ENCODE data around the gene DNASE1L1.
A peak's percentile ranks its signal among the peaks of the same experiment; 100 is the strongest.

DNASE1L1 gene

DNA sequence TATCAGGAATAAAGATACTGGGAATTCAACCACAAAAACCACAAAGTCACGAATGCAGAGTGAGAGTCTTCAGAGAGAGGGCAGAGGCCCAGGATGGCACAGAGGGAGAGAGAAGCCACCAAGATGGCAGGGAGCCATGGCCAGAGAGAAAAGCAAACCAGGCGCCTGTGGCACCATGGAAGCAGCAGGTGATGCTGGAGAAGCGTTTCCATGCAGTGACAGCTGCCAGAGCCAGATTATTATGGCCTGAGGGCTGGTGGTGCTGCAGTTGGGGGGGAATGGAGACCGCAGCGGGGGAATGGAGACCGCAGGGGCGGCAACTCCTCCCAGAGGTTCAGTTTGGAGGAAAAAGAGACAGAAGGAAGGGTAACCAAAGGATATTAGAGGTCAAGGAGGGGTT is 8.1 kb upstream of the DNASE1L1 start:
- H3K27ac ChIP-seq, result no peak overlapping the region

GRCh38 chrX:154413142-154413541 is 4.1 kb upstream of the DNASE1L1 start:
- Histone ChIP-seq H3K27ac (peak overlapping the region in 9 of 21 experiments; percentile 87 to 94 (median 93)), H3K4me3 (no peak overlapping the region)

More for the DNA sequence above, 8.1 kb upstream of the DNASE1L1 start:
- no peak overlapping the region for H3K4me3 ChIP-seq

GRCh38 chrX:154412468-154412867 is 3.4 kb upstream of the DNASE1L1 start:
- Histone ChIP-seq H3K27ac (peak overlapping the region in 20 of 21 experiments; percentile 78 to 94 (median 90)), H3K4me3 (peak overlapping the region; percentile 43 to 92 (median 74))

GRCh38 chrX:154411981-154412340 is 2.9 kb upstream of the DNASE1L1 start:
- H3K27ac ChIP-seq, result peak overlapping the region; percentile 78 to 94 (median 90)
- H3K4me3 ChIP-seq, result peak overlapping the region; percentile 43 to 92 (median 74)

- H3K27ac ChIP-seq, result peak overlapping the region in 19 of 21 experiments; percentile 7 to 82 (median 62)
- peak overlapping the region in 6 of 7 experiments; percentile 9 to 30 (median 22) for H3K4me3 ChIP-seq
These were observed 314 bp downstream of the DNASE1L1 start for GRCh38 chrX:154408659-154409221.

DNA sequence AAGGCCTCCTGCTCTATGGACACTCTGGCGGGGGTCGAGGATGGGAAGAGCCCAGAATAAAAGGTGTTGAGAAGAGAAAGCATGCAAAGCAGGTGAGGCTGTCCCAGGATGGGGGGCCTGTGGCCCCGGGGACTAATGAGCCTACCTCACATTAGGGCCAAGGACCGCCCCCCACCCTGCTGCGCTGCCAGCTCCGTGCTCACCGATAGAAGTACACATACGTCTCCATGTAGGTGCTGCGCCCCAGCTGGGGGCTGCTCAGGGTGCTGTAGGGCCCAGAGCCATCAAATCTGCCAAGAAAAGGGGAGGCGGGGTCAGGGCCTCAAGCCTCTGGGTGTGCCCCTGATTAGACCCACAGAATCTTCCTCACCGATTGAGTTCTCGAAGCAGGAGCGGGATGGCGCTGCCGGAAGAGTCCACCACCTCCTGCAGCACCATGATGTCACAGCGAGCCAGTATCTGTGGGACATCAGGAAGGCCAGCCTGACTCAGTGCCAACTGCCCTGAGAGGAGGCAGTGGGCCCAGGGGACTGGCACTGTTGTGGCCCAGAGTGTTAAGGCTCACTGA is 4.3 kb downstream of the DNASE1L1 start:
- Histone ChIP-seq H3K27ac (no peak overlapping the region), H3K4me3 (no peak overlapping the region)

- H3K4me3 ChIP-seq, result no peak overlapping the region
- no peak overlapping the region for H3K27ac ChIP-seq
These were observed 5.2 kb downstream of the DNASE1L1 start for GRCh38 chrX:154403858-154404257.

DNA sequence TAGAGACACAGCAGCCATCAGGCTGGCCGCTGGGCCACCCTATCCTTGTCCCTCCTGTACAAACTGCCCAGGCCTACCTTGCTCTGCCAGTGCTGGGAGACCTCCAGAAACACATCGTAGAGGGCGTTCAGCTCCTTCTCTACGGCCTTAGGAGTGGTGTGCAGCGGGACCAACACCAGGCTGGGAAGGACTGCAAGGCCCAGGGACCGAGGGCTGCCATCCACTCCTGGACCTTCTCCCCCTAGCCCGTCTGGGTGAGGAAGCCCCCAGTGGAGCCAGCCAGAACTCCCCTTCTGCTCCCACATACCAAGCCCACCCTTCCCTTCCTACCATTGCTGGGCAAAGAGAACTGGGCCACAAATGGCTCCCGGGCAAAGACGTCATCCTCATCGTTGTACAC is 5.9 kb downstream of the DNASE1L1 start:
- no peak overlapping the region for H3K4me3 ChIP-seq
- H3K27ac ChIP-seq, result peak overlapping the region in 1 of 21 experiments; percentile 26

GRCh38 chrX:154402622-154403127 is 6.4 kb downstream of the DNASE1L1 start:
- Histone ChIP-seq H3K4me3 (no peak overlapping the region), H3K27ac (peak overlapping the region in 5 of 21 experiments; percentile 6 to 76 (median 52))

DNA sequence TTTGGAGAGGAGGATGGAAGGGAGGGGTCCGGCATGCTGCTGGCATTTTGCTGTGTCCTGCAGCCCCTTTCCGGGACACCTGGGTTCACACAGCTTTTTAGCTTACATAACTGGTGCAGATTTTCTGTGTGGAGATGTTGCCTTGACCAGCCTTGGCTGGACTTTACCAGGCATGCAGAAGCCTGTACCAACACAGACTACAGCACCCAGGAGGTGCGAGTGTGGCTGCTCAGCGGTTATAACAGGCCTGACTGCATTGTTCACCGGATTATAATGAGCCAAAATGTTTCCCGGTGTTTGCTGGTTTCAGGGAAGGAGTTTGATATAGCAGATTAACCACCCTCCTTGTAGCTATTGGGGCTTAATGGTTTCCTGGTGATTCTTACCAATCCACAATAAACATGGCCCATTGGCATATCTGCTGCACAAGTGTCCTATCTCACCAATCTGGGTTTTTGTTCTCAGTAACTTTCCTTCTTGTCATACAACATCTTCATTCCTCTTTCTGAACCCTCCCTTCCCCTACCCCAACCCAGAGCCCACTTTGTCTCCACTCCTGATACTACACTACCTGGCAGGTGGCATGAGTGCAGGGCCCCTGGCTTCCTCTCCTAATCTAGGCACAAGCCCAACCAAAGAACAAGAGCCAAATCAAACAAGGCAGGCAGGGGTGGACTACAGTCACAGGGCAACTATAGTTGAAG is 7.0 kb downstream of the DNASE1L1 start:
- peak overlapping the region in 5 of 21 experiments; percentile 6 to 76 (median 52) for H3K27ac ChIP-seq
- no peak overlapping the region for H3K4me3 ChIP-seq

- H3K4me3 ChIP-seq, result no peak overlapping the region
- no peak overlapping the region for H3K27ac ChIP-seq
These were observed 7.8 kb downstream of the DNASE1L1 start for GRCh38 chrX:154401045-154401799.

- peak overlapping the region in 3 of 21 experiments; percentile 97 to 99 (median 98) for H3K27ac ChIP-seq
These were observed 8.7 kb downstream of the DNASE1L1 start for GRCh38 chrX:154400369-154400817.

DNA sequence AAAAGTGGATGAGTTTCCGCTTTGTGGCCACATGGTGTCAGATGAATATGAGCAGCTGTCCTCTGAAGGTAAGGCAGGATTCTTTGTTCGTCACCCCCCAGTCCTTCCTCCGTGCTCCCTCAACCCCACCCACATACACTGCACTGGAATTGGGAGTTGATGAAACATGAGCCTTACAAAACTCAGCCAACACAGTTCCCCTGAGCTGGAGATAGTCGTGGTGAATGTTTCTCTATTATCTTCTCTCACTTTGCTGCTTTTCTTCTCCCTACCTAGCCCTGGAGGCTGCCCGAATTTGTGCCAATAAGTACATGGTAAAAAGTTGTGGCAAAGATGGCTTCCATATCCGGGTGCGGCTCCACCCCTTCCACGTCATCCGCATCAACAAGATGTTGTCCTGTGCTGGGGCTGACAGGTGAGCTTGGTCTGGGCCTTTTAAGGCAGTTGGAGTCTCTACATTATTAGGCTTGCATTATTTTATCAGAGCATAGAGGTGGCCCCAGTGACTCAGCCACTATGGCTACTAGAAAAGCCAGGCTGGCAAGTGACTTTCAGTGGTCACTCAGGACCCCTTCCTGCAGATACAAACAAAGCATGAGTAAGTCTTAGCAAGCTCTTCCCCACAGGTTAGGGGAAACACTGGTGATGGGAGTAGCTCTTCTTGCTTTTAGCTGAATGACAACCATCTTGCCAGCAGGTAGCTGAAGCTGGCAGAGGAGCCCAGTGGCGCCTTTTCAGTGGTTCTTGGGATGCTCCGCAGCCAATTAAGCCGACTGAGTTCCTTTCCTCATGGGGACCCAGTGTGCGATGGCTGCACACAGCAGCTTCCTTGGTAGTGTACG is 9.3 kb downstream of the DNASE1L1 start:
- H3K27ac ChIP-seq, result peak overlapping the region in 18 of 21 experiments; percentile 87 to 99 (median 97)
- peak overlapping the region; percentile 55 to 75 (median 61) for H3K4me3 ChIP-seq

More at GRCh38 chrX:154400369-154400817, 8.7 kb downstream of the DNASE1L1 start:
- peak overlapping the region in 3 of 7 experiments; percentile 57 to 63 (median 58) for H3K4me3 ChIP-seq

DNA sequence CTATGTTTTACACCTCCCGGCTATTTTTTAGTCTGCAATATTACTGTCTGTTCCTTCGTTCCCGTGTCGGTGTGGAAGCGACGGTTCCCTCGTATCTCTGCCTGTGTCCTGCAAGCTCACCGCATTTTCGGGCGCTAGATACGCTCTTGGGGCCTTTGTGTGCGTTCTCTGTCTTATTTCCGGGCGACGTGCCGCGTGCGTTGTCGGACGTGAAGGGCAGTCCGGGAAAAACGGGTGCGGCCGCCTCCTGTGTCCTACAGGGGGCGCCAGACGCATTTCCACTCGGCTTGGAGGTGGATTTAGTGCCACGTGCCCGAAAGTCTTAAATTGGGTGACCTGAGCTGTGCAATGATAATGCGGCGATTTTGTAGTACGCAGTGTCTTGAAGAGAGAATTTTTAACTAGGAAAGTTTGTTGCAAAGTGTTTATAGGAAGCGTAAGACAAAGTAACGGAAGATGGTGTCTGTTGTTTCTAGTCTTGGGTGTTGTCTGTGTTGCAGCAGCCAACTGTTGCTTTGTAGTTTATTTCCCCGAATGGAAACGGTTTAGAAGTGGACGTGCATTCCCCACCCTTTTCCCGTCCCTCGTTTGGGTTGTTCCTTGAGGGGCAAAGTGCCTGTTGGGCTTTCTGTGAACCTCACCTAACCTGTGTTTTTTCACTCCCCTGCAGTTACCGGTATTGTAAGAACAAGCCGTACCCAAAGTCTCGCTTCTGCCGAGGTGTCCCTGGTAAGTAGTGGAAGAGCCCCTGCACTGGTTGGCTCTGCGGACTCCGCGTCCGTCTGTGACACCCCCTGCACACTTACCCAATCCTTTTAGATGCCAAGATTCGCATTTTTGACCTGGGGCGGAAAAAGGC is 10.2 kb downstream of the DNASE1L1 start:
- Histone ChIP-seq H3K4me3 (peak overlapping the region; percentile 55 to 75 (median 61)), H3K27ac (peak overlapping the region; percentile 67 to 99 (median 97))

GRCh38 chrX:154397888-154398667 is 11.0 kb downstream of the DNASE1L1 start, which contains the start of gene RPL10:
RPL10 (plus strand) TSS chrX:154398377; CDS start chrX:154398520, 143 bp downstream.
- peak within 1 kb of the TSS; percentile 87 to 99 (median 97) for H3K27ac ChIP-seq
- peak within 1 kb of the TSS; percentile 55 to 75 (median 61) for H3K4me3 ChIP-seq

DNA sequence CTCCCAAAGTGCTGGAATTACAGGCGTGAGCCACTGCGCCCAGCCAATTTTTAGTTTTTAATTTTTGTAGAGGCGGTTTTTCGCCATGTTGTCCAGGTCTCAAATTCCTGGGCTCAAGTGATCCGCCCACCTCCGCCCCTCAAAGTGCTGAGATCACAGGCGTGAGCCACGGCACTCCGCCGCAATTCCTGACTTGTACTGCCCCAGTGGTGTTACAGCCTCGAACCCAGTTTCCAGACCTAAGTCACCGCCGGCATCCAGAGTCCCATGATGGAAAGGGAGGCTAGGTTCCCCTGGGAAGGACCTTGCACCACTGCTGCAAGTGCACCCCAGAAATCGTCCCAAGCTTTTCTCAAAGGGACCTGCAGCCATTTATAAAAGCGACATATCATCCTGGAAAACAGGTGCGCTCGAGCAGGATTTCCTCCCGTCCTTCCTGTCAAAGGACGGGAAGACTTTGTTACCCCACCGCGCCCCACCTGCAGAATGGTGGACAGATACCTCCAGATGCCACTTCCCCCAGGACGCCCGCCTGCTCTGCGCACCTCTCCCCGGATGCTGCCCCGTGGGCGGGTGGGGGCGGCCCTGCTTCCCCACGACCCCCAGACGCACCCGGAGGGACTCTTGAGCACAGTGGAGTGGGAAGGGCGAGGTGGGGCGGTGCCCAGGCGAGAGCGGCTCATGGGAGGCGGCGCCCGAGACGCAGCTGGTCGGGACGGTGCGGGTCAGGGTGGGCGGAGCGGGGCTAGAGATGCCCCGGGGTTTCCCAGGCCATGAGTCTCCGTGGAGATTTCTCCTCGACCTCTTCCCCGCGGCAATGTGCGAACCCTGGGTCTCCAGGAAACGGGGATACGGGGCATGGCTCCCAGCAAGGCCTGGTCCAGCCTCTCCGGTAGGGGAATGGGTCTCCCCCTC is 11.8 kb downstream of the DNASE1L1 start:
- Histone ChIP-seq H3K4me3 (peak overlapping the region; percentile 46 to 75 (median 58)), H3K27ac (peak overlapping the region; percentile 87 to 99 (median 97))

Measured in skin epidermis (tissue), 12 donors.